ENCODE results near the gene TPPP2.
"Not testable (repeated sequence)": the region's sequence is repeated elsewhere in the genome, so short reads cannot be mapped to it uniquely, and the experiment has no call there.

The TPPP2 gene

DNA sequence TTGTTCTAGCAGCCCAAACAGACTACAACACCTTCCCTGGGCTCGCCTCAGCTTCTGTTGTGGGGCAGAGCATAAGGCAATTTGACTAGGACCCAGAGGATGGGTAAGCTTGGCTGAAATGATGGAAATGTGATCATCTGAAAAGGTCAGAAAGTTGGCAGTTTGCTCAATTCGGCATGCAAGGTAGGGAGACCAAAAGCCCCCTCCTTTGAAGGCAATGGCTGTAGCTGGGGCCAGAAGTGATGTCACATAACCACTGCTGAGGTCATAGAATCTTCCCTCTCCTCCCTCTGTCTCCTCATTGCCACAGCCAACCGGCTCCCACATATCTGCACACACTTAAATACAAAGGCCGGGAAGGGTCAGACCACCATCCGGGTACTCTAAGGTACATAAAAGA lies at the start of gene TPPP2:
Gene TPPP2 (plus strand): TSS at position 301 of the 400 bp plus-strand sequence. CDS start 365 bp downstream, outside the sequence.
- DNase-seq (ENCODE audit: low read depth in 2 of 2): no peak

GRCh38 chr14:20980906-20981305 lies 49.1 kb upstream of the TPPP2 start:
- no peak for DNase-seq (ENCODE audit: low read depth in 2 of 2)

- no peak for DNase-seq (ENCODE audit: low read depth in 2 of 2)
Measured at GRCh38 chr14:20982646-20983369, 47.2 kb upstream of the TPPP2 start.

DNA sequence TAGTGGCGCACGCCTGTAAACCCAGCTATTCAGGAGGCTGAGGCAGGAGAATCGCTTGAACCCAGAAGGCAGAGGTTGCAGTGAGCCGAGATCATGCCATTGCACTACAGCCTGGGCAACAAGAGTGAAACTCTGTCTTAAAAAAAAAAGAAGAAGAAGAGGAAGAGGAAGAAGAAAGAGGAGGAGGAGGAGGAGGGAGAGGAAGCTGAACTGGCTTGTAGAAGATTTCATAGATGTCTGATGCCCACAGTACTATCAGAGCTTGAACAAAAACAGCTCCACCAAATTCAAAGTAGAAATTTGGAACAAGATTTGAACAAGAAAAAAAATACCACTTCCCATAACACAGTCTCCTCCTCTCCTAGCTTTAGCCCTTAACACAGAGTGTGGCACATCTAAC lies 44.4 kb upstream of the TPPP2 start:
- not testable (repeated sequence) for DNase-seq (ENCODE audit: low read depth in 2 of 2)

- DNase-seq (ENCODE audit: low read depth in 2 of 2): no peak
Measured at GRCh38 chr14:20986811-20987210, 43.2 kb upstream of the TPPP2 start.

DNA sequence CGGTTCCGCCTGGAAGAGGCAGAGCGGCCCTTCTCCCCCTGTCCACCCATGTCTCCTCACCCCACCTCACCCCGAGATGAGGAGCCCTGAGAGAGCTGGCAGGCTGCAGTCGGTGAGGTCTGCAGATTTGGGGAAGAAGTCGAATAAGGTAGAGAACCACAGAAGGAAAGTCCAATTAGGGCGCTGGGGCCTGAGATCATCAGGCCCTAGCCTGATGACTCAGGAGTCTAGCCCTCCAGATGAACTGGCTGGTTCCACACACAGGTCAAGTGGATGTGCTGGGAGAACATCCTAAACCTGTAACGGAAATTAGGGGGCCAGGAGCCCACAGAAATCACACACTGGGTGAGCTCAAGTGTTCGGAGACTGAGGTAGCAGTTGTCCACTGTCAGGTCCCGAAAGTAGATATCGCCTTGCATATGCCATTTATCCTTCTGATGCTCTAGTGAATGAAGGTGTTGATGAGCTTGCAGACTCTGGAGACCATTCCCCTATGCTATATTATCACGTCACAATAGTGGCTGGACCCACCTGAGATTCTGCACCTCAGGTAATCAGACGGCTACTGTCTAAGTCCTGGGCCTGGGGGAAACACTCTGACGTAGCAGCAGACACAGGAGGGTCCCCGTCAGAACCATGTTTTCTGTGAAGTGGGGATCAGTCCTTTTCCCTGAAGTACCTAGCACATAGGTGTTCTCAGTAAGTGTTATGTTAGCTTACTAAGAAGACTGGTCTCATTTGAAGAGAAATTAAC lies 41.1 kb upstream of the TPPP2 start:
- no peak for DNase-seq (ENCODE audit: low read depth in 2 of 2)

- DNase-seq (ENCODE audit: low read depth in 2 of 2): no peak
Measured at GRCh38 chr14:20989471-20989786, 40.6 kb upstream of the TPPP2 start.

DNA sequence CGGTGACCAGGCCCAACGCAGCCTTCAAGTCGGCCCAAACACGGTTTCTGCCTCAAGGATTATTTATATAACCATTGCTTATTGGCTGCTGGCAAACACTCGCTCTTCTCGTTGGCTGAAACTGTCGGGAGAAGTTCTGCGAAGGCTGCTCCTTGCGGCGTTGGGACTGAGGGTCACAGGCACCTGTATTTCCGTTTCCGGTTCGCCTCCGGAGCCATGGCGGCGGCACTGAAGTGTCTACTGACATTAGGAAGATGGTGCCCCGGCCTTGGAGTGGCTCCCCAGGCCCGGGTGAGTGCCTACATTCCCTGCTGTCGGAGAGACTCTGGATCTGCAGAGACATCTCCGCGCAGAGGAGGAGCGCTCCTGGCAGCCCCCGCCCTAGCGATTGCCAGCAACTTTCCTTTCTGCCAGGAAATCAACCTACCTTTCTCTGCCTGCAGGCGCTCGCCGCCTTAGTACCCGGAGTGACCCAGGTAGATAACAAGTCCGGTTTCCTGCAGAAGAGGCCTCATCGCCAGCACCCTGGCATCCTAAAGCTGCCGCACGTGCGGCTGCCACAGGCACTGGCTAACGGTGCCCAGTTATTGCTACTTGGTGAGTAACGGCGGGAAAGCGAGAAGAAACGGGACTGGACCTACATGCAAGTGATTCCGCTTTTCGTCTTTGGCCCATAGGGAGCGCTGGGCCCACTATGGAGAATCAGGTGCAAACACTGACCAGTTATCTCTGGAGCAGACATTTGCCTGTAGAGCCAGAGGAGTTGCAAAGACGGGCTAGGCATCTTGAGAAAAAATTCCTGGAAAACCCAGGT lies 40.0 kb upstream of the TPPP2 start, which contains the start of gene METTL17:
Gene METTL17 (plus strand): TSS at position 194 of the 814 bp plus-strand sequence. CDS start 23 bp downstream, at position 217.
- DNase-seq (ENCODE audit: low read depth in 2 of 2): peak; percentile 83 to 84

GRCh38 chr14:20996521-20996920 lies 33.5 kb upstream of the TPPP2 start:
- no peak for DNase-seq (ENCODE audit: low read depth in 2 of 2)

- no peak for DNase-seq (ENCODE audit: low read depth in 2 of 2)
Measured at GRCh38 chr14:20997115-20997514, 32.9 kb upstream of the TPPP2 start.

DNA sequence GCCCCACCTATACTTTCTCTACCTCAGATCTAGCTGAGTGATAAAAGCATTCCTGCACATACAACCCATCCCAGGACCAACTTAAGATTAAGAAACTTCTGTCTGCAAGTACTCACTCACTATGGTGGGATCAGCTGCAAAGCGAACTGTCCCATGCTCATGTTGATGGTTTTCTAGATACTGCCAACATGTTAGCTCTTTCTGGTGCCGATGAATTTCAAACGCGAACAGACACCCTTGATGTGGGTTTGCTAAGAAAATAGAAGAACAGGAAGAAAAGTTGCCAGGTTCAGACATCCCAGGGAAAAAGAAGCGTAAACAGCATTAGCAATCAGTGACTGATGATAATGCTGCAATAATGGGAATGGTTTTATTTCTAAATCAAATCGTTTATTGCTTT lies 32.5 kb upstream of the TPPP2 start:
- no peak for DNase-seq (ENCODE audit: low read depth in 2 of 2)

DNA sequence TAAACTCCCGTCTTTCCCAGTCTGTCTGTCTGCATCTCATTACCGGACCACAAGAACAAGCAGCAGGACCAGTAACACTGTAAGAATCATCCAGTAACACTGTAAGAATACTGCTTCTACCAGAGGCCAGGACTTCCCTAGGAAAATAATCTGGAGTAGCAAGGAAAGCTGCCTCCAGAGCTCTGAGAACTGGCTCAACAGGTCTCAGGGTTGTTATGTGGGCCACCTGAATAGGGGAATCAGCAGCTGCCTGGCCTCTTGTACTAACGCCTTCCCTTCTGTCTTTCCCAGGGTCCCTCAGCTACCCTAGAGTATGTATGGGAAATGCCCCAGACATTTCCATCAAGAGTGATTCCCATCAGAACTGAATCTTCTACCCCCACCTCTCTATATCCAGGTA lies 31.9 kb upstream of the TPPP2 start:
- DNase-seq (ENCODE audit: low read depth in 2 of 2): no peak

DNA sequence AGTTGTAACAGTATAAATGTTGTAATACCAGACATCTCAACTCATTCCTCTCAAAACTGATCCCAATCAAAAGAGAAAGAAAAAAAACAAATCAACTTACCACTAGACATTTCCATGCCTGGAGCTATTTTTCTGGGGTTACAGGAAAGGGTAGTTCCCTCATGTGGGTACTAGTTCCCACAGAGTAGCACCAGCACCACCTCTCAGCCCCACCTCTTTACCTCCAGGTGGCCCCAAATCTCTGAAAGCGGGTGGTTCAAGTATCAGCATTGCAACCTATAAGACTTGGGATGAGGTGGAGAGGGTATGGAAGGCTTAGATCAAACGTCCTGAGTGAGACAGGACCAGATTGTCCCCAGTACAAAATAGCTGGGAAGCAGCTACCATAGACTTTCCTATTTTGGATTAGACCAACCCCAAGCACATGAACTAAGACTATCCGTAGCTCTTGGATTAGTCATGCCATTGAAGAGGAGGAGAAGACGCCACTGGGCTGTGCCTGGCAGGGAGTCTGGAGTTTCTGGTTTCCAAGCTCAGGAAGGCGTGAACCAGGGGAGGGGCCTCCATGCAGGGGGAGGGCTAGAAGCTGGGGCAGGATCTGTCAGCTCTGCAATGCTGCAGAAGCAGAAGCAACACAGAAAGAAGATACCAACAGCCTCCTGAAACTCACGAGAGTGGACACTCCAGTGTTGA lies 31.2 kb upstream of the TPPP2 start, which contains the start of gene SLC39A2:
Gene SLC39A2 (plus strand): TSS at position 620 of the 693 bp plus-strand sequence. CDS start 154 bp downstream, outside the sequence.
- no peak for DNase-seq (ENCODE audit: low read depth in 2 of 2)

GRCh38 chr14:20999591-20999990 lies 30.4 kb upstream of the TPPP2 start:
- no peak for DNase-seq (ENCODE audit: low read depth in 2 of 2)

- DNase-seq (ENCODE audit: low read depth in 2 of 2): no peak
Measured at GRCh38 chr14:21001218-21001617, 28.8 kb upstream of the TPPP2 start.

- DNase-seq (ENCODE audit: low read depth in 2 of 2): no peak
Measured at GRCh38 chr14:21003788-21004346, 26.1 kb upstream of the TPPP2 start.

DNA sequence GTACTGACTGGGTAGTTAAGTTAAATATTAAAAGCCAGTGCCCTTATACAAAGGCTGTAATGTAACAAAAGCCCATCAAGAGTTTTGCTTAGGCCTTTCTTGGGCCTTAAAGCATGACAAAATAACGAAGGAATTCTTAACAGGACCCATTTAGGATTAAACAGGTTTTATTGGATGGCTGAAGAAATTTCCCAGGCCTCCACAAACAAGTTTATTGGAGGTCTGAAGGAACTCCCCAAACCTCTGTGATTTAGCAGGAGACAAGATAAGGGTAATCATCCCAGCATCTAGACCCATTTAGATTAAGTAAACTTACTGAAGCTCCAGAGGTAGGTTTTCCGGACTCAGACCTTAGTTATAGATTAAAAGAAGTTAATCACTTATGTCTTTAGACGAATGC lies 20.3 kb upstream of the TPPP2 start:
- DNase-seq (ENCODE audit: low read depth in 2 of 2): not testable (repeated sequence)

DNA sequence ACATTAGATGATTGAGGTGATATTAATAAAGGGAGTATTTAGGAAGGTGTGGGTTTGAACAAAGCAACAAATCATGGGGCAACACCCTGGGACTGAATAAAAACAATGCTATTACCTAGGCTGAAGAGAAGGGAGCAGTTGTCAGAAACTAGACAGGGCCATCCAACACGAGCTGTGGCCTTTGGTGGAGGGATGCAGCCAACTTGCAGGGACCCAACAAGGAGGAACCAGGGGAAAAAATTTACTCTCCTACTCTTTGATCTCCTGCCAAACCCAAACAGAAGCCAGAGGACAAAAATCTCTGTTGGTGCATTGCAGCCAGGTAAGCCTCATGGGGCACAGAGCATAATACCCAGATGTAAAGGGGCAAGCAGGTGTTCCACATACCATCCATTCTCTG lies 18.9 kb upstream of the TPPP2 start:
- no peak for DNase-seq (ENCODE audit: low read depth in 2 of 2)

GRCh38 chr14:21014761-21015190 lies 15.2 kb upstream of the TPPP2 start:
- peak; percentile 58 to 81 for DNase-seq (ENCODE audit: low read depth in 2 of 2)

GRCh38 chr14:21015312-21015711 lies 14.7 kb upstream of the TPPP2 start:
- no peak for DNase-seq (ENCODE audit: low read depth in 2 of 2)
